ENCODE data around the gene APC2.

- TF ChIP-seq CTCF (IDR thresholded peaks at IDR 0.05) (no peak), POLR2A (IDR thresholded peaks at IDR 0.05) (no peak)
Observed at GRCh38 chr19:1511318-1512317, 61.7 kb downstream of the APC2 start.
